GM12878 (cell line): ENCODE measurements around the gene PSRC1. TPM values are rescaled to one million over a fixed set of nuclear protein-coding genes. Genes with fewer than 3 reads are reported as not detected.

Experiments used
- ATAC-seq: fragments of 200-7000 bp; cut with Tn5 transposase; 3 replicates; pipeline ENCODE4 v1.9.1; 2020; ENCODE audit warnings: mild to moderate bottlenecking, moderate library complexity
- BruUV-seq: library from RNA; stranded (reverse); fragments of 400-500 nt; replicated peaks from 2 replicates; lab custom pipeline; 2021; lab: Mats Ljungman, UMichigan
- CTCF ChIA-PET: fragments of 300-600 bp; sonication (Branson Sonifier 250); formaldehyde crosslinking; extraction: SDS; loops from one replicate; lab custom pipeline; 2021; ENCODE audit warnings: inconsistent platforms; lab: Yijun Ruan, JAX
- POLR2A ChIA-PET: fragments of 350-600 bp; formaldehyde crosslinking; extraction: SDS; loops from one replicate; lab custom pipeline; 2021; ENCODE audit warnings: inconsistent platforms; lab: Charles Lee
- RAD21 ChIA-PET: fragments of 300-600 bp; sonication (Branson Sonifier 250); formaldehyde crosslinking; loops from one replicate; lab custom pipeline; 2023; ENCODE audit warnings: antibody characterized with exemption; ENCODE audit not compliant: unreplicated experiment; lab: Charles Lee
- SMC1A ChIA-PET: fragments of 300-600 bp; sonication (Branson Sonifier 250); formaldehyde crosslinking; loops from one replicate; lab custom pipeline; 2023; ENCODE audit not compliant: unreplicated experiment, uncharacterized antibody; lab: Charles Lee
- DNase-seq: peaks from one replicate; pipeline ENCODE4 v3.0.0-alpha.2; 2011; ENCODE audit warnings: low read depth, low spot score
- FAIRE-seq: peaks from 3 replicates; lab custom pipeline; 2011; peaks lifted over from hg19 to GRCh38; lab: Jason Lieb, UNC
- H2AFZ ChIP-seq: 2 replicates; pipeline ENCODE4 v1.6.0; 2011; ENCODE audit warnings: low read depth, low read length, control low read depth; ENCODE audit not compliant: control insufficient read depth
- H3K27ac ChIP-seq: 2 replicates; pipeline ENCODE4 v1.5.1; 2011; ENCODE audit warnings: control low read depth; ENCODE audit not compliant: control insufficient read depth, insufficient read depth
- H3K27me3 ChIP-seq, 2 experiments: replicated peaks in 1 of 2; 2 replicates each; pipeline versions ENCODE4 v1.6.0 to v1.6.1; 2011; ENCODE audit warnings: low read length in 1 of 2; ENCODE audit not compliant: control insufficient read depth in 2 of 2, insufficient read depth in 2 of 2
- H3K36me3 ChIP-seq, 2 experiments: 2 replicates each; pipeline ENCODE4 v1.5.1; 2011; ENCODE audit warnings: low read length in 1 of 2; ENCODE audit not compliant: control insufficient read depth in 2 of 2, insufficient read depth in 2 of 2
- H3K4me1 ChIP-seq: 2 replicates; pipeline ENCODE4 v1.6.1; 2011; ENCODE audit warnings: mild to moderate bottlenecking, low read length, moderate library complexity, mixed read lengths; ENCODE audit not compliant: control insufficient read depth, insufficient read depth
- H3K4me2 ChIP-seq: 2 replicates; pipeline ENCODE4 v1.6.0; 2011; ENCODE audit warnings: control low read depth; ENCODE audit not compliant: control insufficient read depth, insufficient read depth
- H3K4me3 ChIP-seq: fragments of 200-600 bp; sonication (generic); 2 replicates; pipeline ENCODE4 v1.5.1; 2016
- H3K79me2 ChIP-seq: 2 replicates; pipeline ENCODE4 v1.6.0; 2011; ENCODE audit warnings: low read length; ENCODE audit not compliant: control insufficient read depth, insufficient read depth
- H3K9ac ChIP-seq: 2 replicates; pipeline ENCODE4 v1.8.0; 2011; ENCODE audit warnings: low read length, control low read depth, mixed read lengths; ENCODE audit not compliant: control insufficient read depth, insufficient read depth
- H3K9me3 ChIP-seq: replicated peaks from 3 replicates; pipeline ENCODE4 v1.5.1; 2011; ENCODE audit warnings: mild to moderate bottlenecking, low read length; ENCODE audit not compliant: control insufficient read depth, insufficient read depth
- H4K20me1 ChIP-seq: 2 replicates; pipeline ENCODE4 v1.6.0; 2011; ENCODE audit not compliant: control insufficient read depth, insufficient read depth
- CBFB ChIP-seq: IDR thresholded peaks from 2 replicates; pipeline ENCODE4 v1.6.1; 2016; ENCODE audit warnings: antibody characterized with exemption, low read depth
- CHD4 ChIP-seq: fragments of 200-600 bp; sonication (generic); IDR thresholded peaks from 2 replicates; pipeline ENCODE4 v1.6.1; 2016; ENCODE audit warnings: mild to moderate bottlenecking
- DPF2 ChIP-seq: fragments of 450-650 bp; IDR thresholded peaks from 2 replicates; pipeline ENCODE4 v1.6.1; 2017; ENCODE audit warnings: mild to moderate bottlenecking
- EP300 ChIP-seq, 2 experiments: fragments of 150-350 bp in 1 of 2; IDR thresholded peaks; 2 replicates each; pipeline ENCODE4 v1.6.1; 2011 to 2012; ENCODE audit warnings: low read depth in 2 of 2, low read length in 2 of 2, borderline replicate concordance in 1 of 2, improper control_type of control experiment in 1 of 2, inconsistent platforms in 1 of 2; ENCODE audit not compliant: control insufficient read depth in 1 of 2
- GABPA ChIP-seq: IDR thresholded peaks from 2 replicates; pipeline ENCODE4 v1.6.1; 2014; ENCODE audit warnings: antibody characterized with exemption, low read depth, mild to moderate bottlenecking, inconsistent platforms
- HDAC6 ChIP-seq: fragments of 200-600 bp; sonication (generic); IDR thresholded peaks from one replicate; pipeline ENCODE4 v1.8.0; 2017; ENCODE audit warnings: antibody characterized with exemption; ENCODE audit not compliant: unreplicated experiment
- JUNB ChIP-seq: IDR thresholded peaks from 2 replicates; pipeline ENCODE4 v1.6.1; 2016; ENCODE audit warnings: antibody characterized with exemption, mild to moderate bottlenecking
- RAD51 ChIP-seq: fragments of 450-650 bp; IDR thresholded peaks from 2 replicates; pipeline ENCODE4 v1.6.1; 2016; ENCODE audit warnings: moderate library complexity, mild to moderate bottlenecking, inconsistent platforms
- REST ChIP-seq: IDR thresholded peaks from 2 replicates; pipeline ENCODE4 v1.6.1; 2012; ENCODE audit warnings: mild to moderate bottlenecking, low read depth, low read length
- SMAD1 ChIP-seq: fragments of 450-650 bp; IDR thresholded peaks from 2 replicates; pipeline ENCODE4 v1.6.1; 2018; ENCODE audit warnings: mild to moderate bottlenecking, low read depth; ENCODE audit not compliant: partially characterized antibody
- SMAD5 ChIP-seq: IDR thresholded peaks from 2 replicates; pipeline ENCODE4 v1.6.1; 2016; ENCODE audit warnings: antibody characterized with exemption, low read depth
- STAT3 ChIP-seq: IDR thresholded peaks from 2 replicates; pipeline ENCODE4 v1.6.1; 2011; ENCODE audit warnings: low read depth, low read length, improper control_type of control experiment
- SUPT20H ChIP-seq: IDR thresholded peaks from 2 replicates; pipeline ENCODE4 v1.6.1; 2011; ENCODE audit warnings: low read depth, mild to moderate bottlenecking, low read length, moderate library complexity, borderline replicate concordance; ENCODE audit not compliant: control insufficient read depth
- TCF12 ChIP-seq: IDR thresholded peaks from 2 replicates; pipeline ENCODE4 v1.6.1; 2011; ENCODE audit warnings: low read depth, mild to moderate bottlenecking, low read length
- TCF3 ChIP-seq: IDR thresholded peaks from 2 replicates; pipeline ENCODE4 v1.6.1; 2012; ENCODE audit warnings: low read depth, mild to moderate bottlenecking, low read length, borderline replicate concordance; ENCODE audit not compliant: insufficient read depth
- TCF7 ChIP-seq: IDR thresholded peaks from 2 replicates; pipeline ENCODE4 v1.6.1; 2014; ENCODE audit warnings: antibody characterized with exemption, borderline replicate concordance
- USF1 ChIP-seq: IDR thresholded peaks from 2 replicates; pipeline ENCODE4 v1.6.1; 2011; ENCODE audit warnings: borderline replicate concordance, low read depth, mild to moderate bottlenecking, moderate library complexity, mixed read lengths, low read length; ENCODE audit not compliant: insufficient read depth; ENCODE audit errors: extremely low read length
- WGBS: methylation state at CpG from one replicate; pipeline ENCODE4 v1.1.6; 2016; ENCODE audit warnings: low lambda C conversion rate; ENCODE audit not compliant: insufficient replicate concordance, insufficient coverage; ENCODE audit errors: missing lambda C conversion rate; 5-methylcytosine and 5-hydroxymethylcytosine counted together
- in situ Hi-C: fragments of 300-500 bp; cut with MboI; formaldehyde crosslinking; loops from 9 replicates; pipeline ENCODE4 v1.14.3; 2018; ENCODE audit warnings: mixed read lengths
- intact Hi-C: fragments of 100-400 bp; cut with micrococcal nuclease; formaldehyde crosslinking; loops from one replicate; pipeline ENCODE4 v1.14.2; 2022; ENCODE audit not compliant: unreplicated experiment
- polyA plus RNA-seq, 11 experiments: library from polyadenylated mRNA; depleted of rRNA in 4 of 11; unstranded in 6 of 11; stranded (reverse) in 5 of 11; fragments of >200 nt; fragmentation: Nextera tagmentation in 4 of 11; fragmentation: Illumina TruSeq in 1 of 11; extraction: Ambion mirVana in 4 of 11; extraction: Trizol in 1 of 11; gene quantifications; 1 replicate in 1 of 11; 2 replicates in 10 of 11; pipeline versions ENCODE4 v1.2.1 to v1.2.3, GENCODE V29; 2011 to 2016; ENCODE audit warnings: inconsistent platforms in 2 of 11, missing spikeins in 2 of 11, low read depth in 1 of 11
- total RNA-seq, 4 experiments: library from RNA; depleted of rRNA in 3 of 4; stranded (reverse); fragments of >200 nt in 3 of 4; fragmentation: Illumina TruSeq in 1 of 4; extraction: Trizol in 1 of 4; gene quantifications; 2 replicates each; pipeline versions ENCODE4 v1.2.1 to v1.2.3, GENCODE V29; 2013 to 2021
- TF ChIP-seq, protein P1 (sequence below): IDR thresholded peaks from 2 replicates; pipeline ENCODE4 v1.6.1; 2011; ENCODE audit warnings: low read depth, mild to moderate bottlenecking, low read length, moderate library complexity, borderline replicate concordance; ENCODE audit errors: extremely low read depth

PSRC1 gene
- total and polyA plus RNA-seq, 10 of the 15 experiments (the other 5 are each of a cell fraction or from before 2014, with no cell fraction given): 1.2 to 11.8 (median 4.9) TPM

- no peak for TF ChIP-seq RAD51
- no peak for TF ChIP-seq CBFB
- no peak for TF ChIP-seq DPF2
- TF ChIP-seq GABPA: no peak
- no peak for TF ChIP-seq SMAD1
- no peak for TF ChIP-seq TCF12
- TF ChIP-seq REST: no peak
- TF ChIP-seq, protein P1, sequence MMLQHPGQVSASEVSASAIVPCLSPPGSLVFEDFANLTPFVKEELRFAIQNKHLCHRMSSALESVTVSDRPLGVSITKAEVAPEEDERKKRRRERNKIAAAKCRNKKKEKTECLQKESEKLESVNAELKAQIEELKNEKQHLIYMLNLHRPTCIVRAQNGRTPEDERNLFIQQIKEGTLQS: no peak
- TF ChIP-seq TCF3: no peak
- TF ChIP-seq STAT3: no peak
- TF ChIP-seq HDAC6: no peak
- TF ChIP-seq CHD4: no peak
- TF ChIP-seq JUNB: no peak
- TF ChIP-seq USF1: no peak
- TF ChIP-seq SUPT20H: no peak
- no peak for TF ChIP-seq EP300 (IDR thresholded peaks at IDR 0.05; ENCODE audit: borderline replicate concordance in 1 of 2, control insufficient read depth in 1 of 2, low read depth in 2 of 2, low read length in 2 of 2)
- no peak for TF ChIP-seq TCF7
- TF ChIP-seq SMAD5: no peak
- TF ChIP-seq, all 136 proteins: peak for 0
- ChIA-PET SMC1A (interaction anchor here (1.0 kb wide), 1 partner anchor 232 kb away, joined by 4 read pairs; no protein-coding TSS in a partner anchor), POLR2A (no interaction called here), RAD21 (interaction anchor here (1.2 kb wide), 1 partner anchor 274 kb away, joined by 4 read pairs; no protein-coding TSS in a partner anchor), CTCF (interaction anchor here (1.5 to 1.6 kb wide), 3 partner anchors 19 to 274 kb away, joined by 6 to 9 read pairs (median 7); no protein-coding TSS in a partner anchor)
- Histone ChIP-seq H3K4me3 (no peak overlapping the region), H3K4me2 (no peak overlapping the region), H3K27me3 (no peaks in the 10 kb centered on the region; a peak in 1 of 4 replicates), H3K9ac (no peak overlapping the region), H4K20me1 (no peaks in the 10 kb centered on the region), H3K9me3 (no peaks in the 10 kb centered on the region), H3K27ac (no peak overlapping the region), H2AFZ (no peak overlapping the region), H3K36me3 (no peaks in the 10 kb centered on the region), H3K4me1 (no peaks in the 10 kb centered on the region), H3K79me2 (no peaks in the 10 kb centered on the region)
- intact Hi-C loops: no loop called here
- no peak for DNase-seq
- ATAC-seq: no peak
- BruUV-seq: no TSS peak
- in situ Hi-C loops: no loop called here
- no peak for FAIRE-seq
- WGBS: 87% methylated on average over 67 of the region's 69 CpGs
Measured at GRCh38 chr1:109258481-109259466, 24.2 kb downstream of the PSRC1 start.
